ENCODE data around the gene MRTFA. TPM values are rescaled to one million over a fixed set of nuclear protein-coding genes. Genes with fewer than 3 reads are reported as not detected.

Gene MRTFA
- total RNA-seq, 4 donors from 2014 or later: 36.3 to 98.2 (median 78.1) TPM

DNA sequence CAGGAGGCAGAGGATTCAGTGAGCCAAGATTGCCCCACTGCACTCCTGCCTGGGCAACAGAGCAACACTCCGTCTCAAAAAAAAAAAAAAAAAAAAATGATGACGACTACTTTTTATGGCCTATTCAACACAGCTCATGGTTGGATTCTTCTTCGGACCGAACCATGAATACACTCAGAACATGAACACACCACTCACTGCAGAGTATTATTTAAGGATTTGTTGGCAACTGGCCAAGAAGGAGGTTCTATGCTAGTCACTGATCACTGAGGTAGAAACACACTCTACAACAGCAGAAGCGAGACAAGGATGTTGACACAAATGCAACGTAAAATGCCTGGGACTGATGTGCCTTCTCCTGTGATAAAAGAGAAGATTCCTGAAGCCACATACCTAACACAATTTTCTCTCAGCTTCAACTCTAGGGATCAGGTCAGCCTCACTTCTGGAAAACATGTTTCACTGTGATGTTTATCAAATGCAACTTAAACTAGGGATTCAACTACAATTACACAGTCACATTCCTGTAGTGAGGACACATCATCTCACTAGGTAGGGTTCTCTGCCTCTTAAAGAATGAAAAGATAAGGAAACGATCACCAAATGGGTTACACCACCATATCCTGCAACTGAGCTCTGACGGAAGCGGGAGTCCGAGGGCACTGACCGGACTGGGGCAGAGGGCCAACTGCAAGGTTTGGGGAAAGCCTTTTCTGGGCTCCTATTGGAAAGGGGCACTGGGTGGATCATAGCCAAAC lies 183.6 kb downstream of the MRTFA start:
- Histone ChIP-seq H3K36me3 (no peaks in the 10 kb centered on the region), H3K4me3 (no peak overlapping the region), H3K27ac (no peak overlapping the region), H3K27me3 (no peaks in the 10 kb centered on the region), H3K4me1 (peaks cover 0 to 4% (median 0%) of the 10 kb centered on the region in 4 donors), H3K9me3 (no peaks in the 10 kb centered on the region)
- no peak for DNase-seq
- TF ChIP-seq POLR2A (IDR thresholded peaks at IDR 0.05) (no peak), CTCF (IDR thresholded peaks at IDR 0.05) (no peak)

GRCh38 chr22:40451210-40451609 lies 185.3 kb downstream of the MRTFA start:
- no peaks in the 10 kb centered on the region for H3K9me3 ChIP-seq
- no peaks in the 10 kb centered on the region for H3K27me3 ChIP-seq
- no peaks in the 10 kb centered on the region for H3K36me3 ChIP-seq
- no peak overlapping the region for H3K4me3 ChIP-seq
- H3K4me1 ChIP-seq: peaks cover 0 to 4% (median 0%) of the 10 kb centered on the region in 4 donors
- peak in 1 of 3 donors; percentile 39 for DNase-seq
- no peak overlapping the region for H3K27ac ChIP-seq
- no peak for TF ChIP-seq POLR2A (IDR thresholded peaks at IDR 0.05)
- TF ChIP-seq CTCF (IDR thresholded peaks at IDR 0.05): no peak

DNA sequence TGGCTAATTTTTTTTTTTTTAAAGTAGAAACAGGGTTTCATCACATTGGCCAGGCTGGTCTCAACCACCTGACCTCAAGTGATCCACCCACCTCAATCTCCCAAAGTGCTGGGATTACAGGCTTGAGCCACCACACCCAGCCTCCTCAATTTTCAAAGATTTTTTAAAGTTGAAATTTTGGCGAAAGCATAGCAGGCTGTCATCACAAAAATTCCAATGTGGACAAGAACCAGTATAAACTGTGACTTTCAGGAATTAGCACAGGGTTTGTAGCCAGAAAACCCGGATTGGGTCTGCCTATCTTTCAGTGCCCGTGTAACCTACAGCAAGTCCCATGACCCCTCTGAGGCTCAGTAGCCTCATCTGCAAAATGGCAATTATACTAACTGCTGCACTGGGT lies 185.9 kb downstream of the MRTFA start:
- no peaks in the 10 kb centered on the region for H3K9me3 ChIP-seq
- H3K36me3 ChIP-seq: no peaks in the 10 kb centered on the region
- peaks cover 0 to 4% (median 0%) of the 10 kb centered on the region in 4 donors for H3K4me1 ChIP-seq
- H3K27me3 ChIP-seq: no peaks in the 10 kb centered on the region
- no peak overlapping the region for H3K4me3 ChIP-seq
- H3K27ac ChIP-seq: no peak overlapping the region
- DNase-seq: no peak
- TF ChIP-seq POLR2A (IDR thresholded peaks at IDR 0.05): no peak
- no peak for TF ChIP-seq CTCF (IDR thresholded peaks at IDR 0.05)

GRCh38 chr22:40449676-40450035 lies 186.9 kb downstream of the MRTFA start:
- peaks cover 0 to under 1% (median 0%) of the 10 kb centered on the region in 4 donors for H3K4me1 ChIP-seq
- no peak for DNase-seq
- no peak for TF ChIP-seq POLR2A (IDR thresholded peaks at IDR 0.05)
- TF ChIP-seq CTCF (IDR thresholded peaks at IDR 0.05): no peak
- no peaks in the 10 kb centered on the region for H3K27me3 ChIP-seq
- H3K9me3 ChIP-seq: no peaks in the 10 kb centered on the region
- H3K4me3 ChIP-seq: no peak overlapping the region
- no peak overlapping the region for H3K27ac ChIP-seq
- no peaks in the 10 kb centered on the region for H3K36me3 ChIP-seq

DNA sequence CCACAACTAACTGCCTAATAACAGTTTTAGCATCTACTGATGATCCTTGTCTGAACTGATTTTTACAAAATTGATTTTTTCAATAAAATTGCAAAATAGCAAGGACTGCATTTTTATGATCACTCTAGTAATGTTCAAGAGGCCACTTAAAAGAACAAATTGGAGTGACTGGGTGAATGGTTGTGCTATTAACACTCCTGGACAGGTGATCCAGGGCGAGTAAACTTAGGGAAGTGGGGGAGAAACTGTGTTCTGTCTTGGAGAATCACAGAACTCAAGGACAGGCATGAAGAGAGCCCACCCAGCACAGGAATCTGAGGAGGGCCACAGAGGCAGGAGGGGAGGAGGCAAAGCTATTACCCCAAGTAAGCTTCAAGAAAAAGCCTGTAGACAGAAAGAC lies 190.3 kb downstream of the MRTFA start:
- no peaks in the 10 kb centered on the region for H3K4me1 ChIP-seq
- H3K27me3 ChIP-seq: no peaks in the 10 kb centered on the region
- no peak overlapping the region for H3K4me3 ChIP-seq
- no peaks in the 10 kb centered on the region for H3K9me3 ChIP-seq
- H3K36me3 ChIP-seq: no peaks in the 10 kb centered on the region
- TF ChIP-seq CTCF (IDR thresholded peaks at IDR 0.05) (no peak), POLR2A (IDR thresholded peaks at IDR 0.05) (no peak)
- DNase-seq: no peak
- H3K27ac ChIP-seq: no peak overlapping the region
